ENCODE measurements around the gene RGS10.

GRCh38 chr10:119509909-119510451 lies 32.5 kb downstream of the RGS10 start:
- no peak for TF ChIP-seq EZH2phosphoT487 (IDR thresholded peaks at IDR 0.05; ENCODE audit: borderline replicate concordance)
- no peak for TF ChIP-seq CTCF (conservative IDR thresholded peaks at IDR 0.05; ENCODE audit: low read length)
